ENCODE data around the gene ADAMTS12. TPM values are rescaled to one million over a fixed set of nuclear protein-coding genes. Genes with fewer than 3 reads are reported as not detected.

ADAMTS12 gene
- polyA plus RNA-seq, 3 donors: not detected

GRCh38 chr5:33488558-33489355 is 403.0 kb downstream of the ADAMTS12 start:
- Histone ChIP-seq H3K27me3 (ENCODE audit: control insufficient read depth in 2 of 2, insufficient read depth in 2 of 2, low read length in 2 of 2) (no peaks in the 10 kb centered on the region), H3K9me3 (replicated peaks in 1 of 2; ENCODE audit: control insufficient read depth in 1 of 2, insufficient read depth in 1 of 2, low read length in 2 of 2) (peaks cover 0 to 6% of the 10 kb centered on the region in 2 donors), H3K36me3 (replicated peaks in 1 of 2; ENCODE audit: control insufficient read depth in 1 of 2, insufficient read depth in 2 of 2, low read length in 2 of 2) (no peaks in the 10 kb centered on the region), H3K4me3 (replicated peaks in 1 of 3; ENCODE audit: low read depth in 2 of 3, low read length in 3 of 3) (no peak overlapping the region), H4K20me1 (ENCODE audit: insufficient read depth, low read length) (no peaks in the 10 kb centered on the region), H3K9ac (ENCODE audit: insufficient read depth, low read length, poor library complexity, severe bottlenecking) (no peak overlapping the region), H3K4me2 (replicated peaks; ENCODE audit: extremely low read depth, low read length, poor library complexity, severe bottlenecking) (no peak overlapping the region), H3K27ac (ENCODE audit: low read depth in 1 of 2, low read length in 2 of 2) (no peak overlapping the region), H2AFZ (ENCODE audit: insufficient read depth, low read depth, low read length, poor library complexity, severe bottlenecking) (no peak overlapping the region), H3K79me2 (ENCODE audit: insufficient read depth, low read length) (no peaks in the 10 kb centered on the region), H3K4me1 (ENCODE audit: control insufficient read depth in 1 of 2, insufficient read depth in 2 of 2, low read length in 2 of 2) (no peaks in the 10 kb centered on the region)
- peaks cover 0 to 10% (median 7%) of the 10 kb centered on the region in 7 donors for H3K9me3 Mint-ChIP-seq
- H3K4me3 Mint-ChIP-seq: no peak overlapping the region
- 97% methylated on average over 19 of the region's 19 CpGs for WGBS (ENCODE audit: insufficient coverage)
- intact Hi-C loops (cut with micrococcal nuclease): no loop called here
- no peak for TF ChIP-seq CTCF (IDR thresholded peaks at IDR 0.05)
- H3K27me3 Mint-ChIP-seq (ENCODE audit: low read depth in 3 of 3): peaks cover 2 to 3% (median 3%) of the 10 kb centered on the region in 3 donors
- DNase-seq: no peak
- no peaks in the 10 kb centered on the region for H3K4me1 Mint-ChIP-seq
- H3K27ac Mint-ChIP-seq: no peak overlapping the region
- no peaks in the 10 kb centered on the region for H3K36me3 Mint-ChIP-seq

- intact Hi-C loops (cut with micrococcal nuclease): no loop called here
- Mint-ChIP-seq H3K36me3 (peaks cover 0 to 2% of the 10 kb centered on the region in 2 donors), H3K4me3 (no peak overlapping the region), H3K9me3 (peaks cover 0 to 10% (median 6%) of the 10 kb centered on the region in 7 donors), H3K27ac (no peak overlapping the region), H3K4me1 (no peaks in the 10 kb centered on the region), H3K27me3 (ENCODE audit: low read depth in 3 of 3) (peaks cover 2 to 5% (median 3%) of the 10 kb centered on the region in 3 donors)
- H2AFZ ChIP-seq (ENCODE audit: insufficient read depth, low read depth, low read length, poor library complexity, severe bottlenecking): no peak overlapping the region
- H3K36me3 ChIP-seq (replicated peaks in 1 of 2; ENCODE audit: control insufficient read depth in 1 of 2, insufficient read depth in 2 of 2, low read length in 2 of 2): no peaks in the 10 kb centered on the region
- WGBS (ENCODE audit: insufficient coverage): no CpG with 5 or more reads among the region's 3 CpGs
- no peak overlapping the region for H3K4me2 ChIP-seq (replicated peaks; ENCODE audit: extremely low read depth, low read length, poor library complexity, severe bottlenecking)
- H3K79me2 ChIP-seq (ENCODE audit: insufficient read depth, low read length): no peaks in the 10 kb centered on the region
- H3K9ac ChIP-seq (ENCODE audit: insufficient read depth, low read length, poor library complexity, severe bottlenecking): no peak overlapping the region
- no peak overlapping the region for H3K4me3 ChIP-seq (replicated peaks in 1 of 3; ENCODE audit: low read depth in 2 of 3, low read length in 3 of 3)
- no peaks in the 10 kb centered on the region for H3K4me1 ChIP-seq (ENCODE audit: control insufficient read depth in 1 of 2, insufficient read depth in 2 of 2, low read length in 2 of 2)
- H3K27ac ChIP-seq (ENCODE audit: low read depth in 1 of 2, low read length in 2 of 2): no peak overlapping the region
- TF ChIP-seq CTCF (IDR thresholded peaks at IDR 0.05): no peak
- no peak for DNase-seq
- H3K27me3 ChIP-seq (ENCODE audit: control insufficient read depth in 2 of 2, insufficient read depth in 2 of 2, low read length in 2 of 2): no peaks in the 10 kb centered on the region
- H3K9me3 ChIP-seq (replicated peaks in 1 of 2; ENCODE audit: control insufficient read depth in 1 of 2, insufficient read depth in 1 of 2, low read length in 2 of 2): peaks cover 0 to 6% of the 10 kb centered on the region in 2 donors
- H4K20me1 ChIP-seq (ENCODE audit: insufficient read depth, low read length): no peaks in the 10 kb centered on the region
Observed at GRCh38 chr5:33487236-33487635, 404.6 kb downstream of the ADAMTS12 start.

Measured in CD14-positive monocyte (primary cell).